HG02642 (cell line): Measurements from ENCODE around the gene GPX8.
A peak's percentile ranks its signal among the peaks of the same experiment; 100 is the strongest.

Experiments
- ATAC-seq: cut with Tn5 transposase; IDR thresholded peaks from one replicate; pipeline ENCODE4 v1.9.1; 2021; ENCODE audit warnings: mild to moderate bottlenecking; ENCODE audit not compliant: unreplicated experiment, poor library complexity

Gene GPX8, protein sequence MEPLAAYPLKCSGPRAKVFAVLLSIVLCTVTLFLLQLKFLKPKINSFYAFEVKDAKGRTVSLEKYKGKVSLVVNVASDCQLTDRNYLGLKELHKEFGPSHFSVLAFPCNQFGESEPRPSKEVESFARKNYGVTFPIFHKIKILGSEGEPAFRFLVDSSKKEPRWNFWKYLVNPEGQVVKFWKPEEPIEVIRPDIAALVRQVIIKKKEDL

DNA sequence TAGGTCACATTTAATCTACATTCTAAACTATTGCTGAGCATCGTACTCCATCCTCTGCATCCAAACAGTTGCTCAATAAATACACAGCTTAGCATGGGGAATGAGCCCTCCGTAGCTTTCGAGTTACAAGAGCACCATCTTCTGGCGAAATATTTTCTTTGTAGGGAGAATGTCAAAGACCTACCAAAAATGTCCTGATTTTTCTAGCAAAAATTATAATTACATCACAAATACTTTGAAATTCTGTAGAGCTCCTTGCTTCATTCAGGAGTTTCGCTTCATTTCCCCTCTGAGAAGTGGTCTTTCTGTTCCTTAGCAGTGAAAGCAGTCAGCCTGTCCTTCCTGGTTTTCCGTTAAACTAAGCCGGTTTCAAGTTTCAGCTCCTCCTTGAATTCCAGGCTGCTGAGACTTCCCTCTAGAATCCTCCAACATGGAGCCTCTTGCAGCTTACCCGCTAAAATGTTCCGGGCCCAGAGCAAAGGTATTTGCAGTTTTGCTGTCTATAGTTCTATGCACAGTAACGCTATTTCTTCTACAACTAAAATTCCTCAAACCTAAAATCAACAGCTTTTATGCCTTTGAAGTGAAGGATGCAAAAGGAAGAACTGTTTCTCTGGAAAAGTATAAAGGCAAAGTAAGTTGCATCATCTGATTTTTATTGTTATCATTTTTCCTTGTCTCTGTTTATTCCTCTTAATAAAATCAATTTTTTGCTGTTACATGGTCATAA lies at the start of gene GPX8:
Gene GPX8, plus strand, starts transcription at position 409 of the 730 bp plus-strand sequence. Its CDS starts 22 bp downstream, at position 431.
- ATAC-seq: no peak

DNA sequence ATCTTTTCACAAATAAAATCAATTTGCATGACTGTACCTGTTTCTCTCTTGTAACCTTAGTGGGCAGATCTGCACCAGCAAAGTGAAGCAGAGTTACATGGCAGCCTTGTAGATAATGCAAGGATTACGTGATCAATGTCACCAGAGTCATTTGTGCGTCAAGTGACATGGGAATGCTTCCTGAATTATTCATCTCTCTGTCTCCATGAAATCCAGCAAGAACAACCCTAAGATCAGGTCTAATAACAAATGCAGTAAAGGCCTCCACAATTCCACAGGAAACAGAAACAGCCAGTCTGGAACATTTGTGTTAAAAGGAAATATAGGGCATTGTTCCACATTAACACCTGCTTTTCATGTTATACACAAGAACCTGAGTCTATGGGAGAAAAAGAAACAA lies 49.8 kb upstream of the GPX8 start:
- ATAC-seq: no peak

DNA sequence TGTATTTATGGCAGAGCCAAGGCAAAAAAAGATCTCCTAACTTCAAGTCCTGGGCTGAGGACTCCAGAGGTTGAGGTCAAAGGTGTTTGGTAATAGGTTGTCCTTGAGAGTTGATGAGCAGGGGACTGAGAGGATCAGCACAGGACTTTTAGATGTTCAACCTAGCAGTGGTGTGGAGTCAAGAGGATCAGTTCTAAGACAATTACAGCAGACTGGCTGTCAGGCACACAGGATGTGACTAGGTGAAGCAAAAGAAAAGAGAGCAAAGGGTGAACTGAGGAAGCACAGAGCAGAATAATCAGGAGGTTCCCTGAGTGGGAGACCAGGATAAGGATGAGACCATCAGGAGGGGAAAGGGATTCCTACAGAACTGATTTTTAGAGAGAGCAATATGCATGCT lies 46.6 kb upstream of the GPX8 start:
- ATAC-seq: no peak

DNA sequence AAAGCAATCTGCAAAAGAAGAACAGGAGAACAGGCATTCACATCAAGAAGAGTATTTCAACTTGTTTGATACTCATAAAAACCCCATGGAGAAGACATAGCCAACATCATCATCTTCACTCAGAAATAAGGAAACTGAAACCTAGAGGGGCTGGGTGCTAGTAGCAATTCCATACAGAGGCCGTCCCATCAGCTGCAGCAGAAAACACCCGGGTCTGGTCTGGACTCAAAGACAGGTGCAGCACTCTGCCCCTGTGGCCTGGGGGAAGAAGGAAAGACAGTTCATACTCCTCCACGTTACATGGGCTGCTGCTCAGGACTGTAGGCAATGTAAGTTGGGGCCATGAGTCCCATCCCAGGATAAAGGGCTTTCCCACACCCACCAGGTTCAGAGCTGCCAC lies 45.9 kb upstream of the GPX8 start:
- no peak for ATAC-seq

DNA sequence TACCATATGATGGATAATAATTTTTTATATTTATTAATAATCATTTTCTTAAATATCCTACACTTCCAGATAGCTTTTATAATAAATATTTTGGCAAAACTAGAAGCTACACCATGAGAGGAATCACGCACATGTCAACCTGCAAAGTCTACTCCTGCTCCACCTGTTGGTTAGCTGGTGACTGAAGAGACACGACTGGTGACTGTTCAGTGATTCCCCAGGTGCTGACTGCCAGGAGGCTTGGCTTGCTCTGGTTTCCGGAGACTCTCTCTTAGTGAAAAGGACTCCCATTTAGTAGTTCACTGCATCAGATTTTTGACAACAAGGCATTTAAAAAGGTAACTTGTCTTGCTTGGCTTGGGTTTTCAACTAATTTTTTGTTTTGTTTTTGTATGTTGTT lies 36.6 kb upstream of the GPX8 start:
- no peak for ATAC-seq

DNA sequence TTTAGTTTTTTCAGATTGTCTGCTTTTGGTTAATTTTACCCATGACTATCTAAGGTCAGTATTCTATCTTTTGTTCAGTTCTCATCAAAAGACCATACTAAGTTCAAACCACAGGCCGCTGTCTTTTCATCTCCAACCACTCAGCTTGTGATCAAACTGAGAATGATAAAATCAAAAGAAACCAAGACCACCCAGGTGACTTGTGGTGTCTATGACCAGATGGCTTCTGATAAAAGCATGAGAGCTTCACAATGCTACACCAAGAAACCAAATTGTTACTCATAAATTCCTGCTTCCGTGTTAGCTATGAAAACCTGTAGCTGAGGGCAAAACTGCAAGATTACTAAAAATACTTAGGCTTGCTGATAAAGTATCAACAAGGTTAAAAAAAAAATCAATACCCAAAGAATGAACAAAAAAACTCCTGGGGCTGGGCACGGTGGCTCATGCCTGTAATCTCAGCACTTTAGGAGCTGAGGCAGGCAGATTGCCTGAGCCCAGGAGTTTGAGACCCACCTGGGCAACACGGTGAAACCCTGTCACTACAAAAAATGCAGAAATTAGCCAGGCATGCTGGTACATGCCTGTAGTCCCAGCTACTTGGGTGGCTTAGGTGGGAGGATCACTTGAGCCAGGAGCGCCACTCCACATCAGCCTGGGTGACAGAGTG lies 25.8 kb upstream of the GPX8 start:
- no peak for ATAC-seq

DNA sequence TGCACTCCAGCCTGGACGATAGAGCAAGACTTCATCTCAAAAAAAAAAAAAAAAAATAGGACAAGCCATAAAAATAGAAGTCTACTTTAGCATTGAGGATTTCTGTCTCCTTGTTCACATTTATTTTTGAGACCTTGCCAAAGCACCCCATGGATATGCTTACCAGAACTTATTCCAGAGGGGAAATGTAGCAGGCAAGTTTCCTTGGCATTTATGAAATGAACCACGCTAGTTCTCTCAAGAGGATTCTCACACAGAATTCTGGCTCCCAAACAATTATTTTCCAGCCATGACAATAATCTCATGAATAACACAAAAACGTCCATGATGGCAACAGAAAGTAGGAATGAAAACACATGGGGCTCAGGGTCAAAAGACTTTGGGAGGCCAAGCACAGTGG lies 23.4 kb upstream of the GPX8 start:
- no peak for ATAC-seq

DNA sequence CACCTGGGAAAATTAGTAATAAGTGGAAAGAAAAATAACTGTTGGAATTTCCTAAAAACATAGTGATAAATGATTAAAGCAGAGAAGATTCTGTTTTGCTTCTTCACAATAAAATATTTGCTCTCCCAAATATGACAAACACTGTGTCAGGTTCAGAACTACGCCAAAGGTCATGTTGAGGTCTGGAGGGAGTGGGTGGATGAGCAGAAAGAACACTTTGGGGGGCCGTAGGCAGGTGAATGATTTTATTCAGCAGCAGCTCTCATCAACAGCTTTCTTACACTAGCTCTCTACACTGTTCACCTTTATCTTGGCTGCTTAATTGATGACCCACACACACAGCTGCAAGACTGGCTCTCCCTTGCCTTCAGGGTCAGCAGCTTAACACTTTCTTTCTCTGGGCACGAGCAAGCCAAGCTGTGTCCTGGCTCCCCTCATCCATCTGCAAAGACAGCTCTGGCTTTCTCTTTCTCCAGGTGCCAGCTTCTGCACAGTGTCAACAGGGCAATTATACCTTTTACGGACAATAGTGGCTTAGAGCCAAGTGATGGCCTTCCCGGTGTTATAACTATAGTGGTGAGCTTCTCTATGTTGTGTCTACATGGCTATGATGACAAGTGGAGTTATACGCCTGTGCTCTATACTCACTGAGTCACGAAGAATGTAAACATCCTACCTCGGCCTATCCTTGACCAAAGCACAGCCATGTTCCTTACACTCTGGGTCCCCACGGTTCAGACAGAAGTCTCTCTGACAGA lies 18.9 kb upstream of the GPX8 start:
- no peak for ATAC-seq

DNA sequence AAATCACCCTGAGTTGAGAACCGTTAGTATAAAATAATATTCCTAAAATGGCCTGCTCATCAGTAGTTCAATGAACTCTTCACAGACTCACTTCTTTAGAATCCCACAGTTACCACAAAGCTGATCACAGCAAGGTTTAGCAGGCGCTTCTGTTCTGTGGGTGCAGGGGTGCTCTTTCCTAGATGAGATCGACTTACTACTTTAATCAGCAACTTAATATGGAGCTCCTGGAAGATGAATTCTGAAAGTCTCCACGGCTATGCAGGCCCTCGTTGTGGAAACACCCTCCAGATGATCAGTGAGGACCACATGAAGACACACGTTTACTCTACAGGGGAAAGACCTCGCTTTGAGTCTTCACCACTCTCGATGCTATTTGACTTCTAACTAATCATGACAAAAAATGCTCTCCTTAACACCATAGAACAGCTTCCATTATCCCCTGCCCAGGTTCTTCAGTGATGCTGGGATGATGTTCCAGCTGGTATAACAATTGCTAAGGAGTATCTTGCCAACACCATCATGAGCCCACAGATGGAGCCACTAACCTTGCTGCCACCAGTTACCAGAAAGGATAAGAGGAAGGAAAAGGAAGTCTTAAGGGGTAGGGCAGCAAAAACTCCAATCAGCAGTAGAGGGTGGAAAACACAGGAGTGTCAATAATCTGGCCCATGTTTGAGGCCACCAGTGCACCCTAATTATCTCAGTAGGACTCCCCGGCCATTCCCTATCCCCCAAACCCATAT lies 17.9 kb upstream of the GPX8 start:
- ATAC-seq: no peak

DNA sequence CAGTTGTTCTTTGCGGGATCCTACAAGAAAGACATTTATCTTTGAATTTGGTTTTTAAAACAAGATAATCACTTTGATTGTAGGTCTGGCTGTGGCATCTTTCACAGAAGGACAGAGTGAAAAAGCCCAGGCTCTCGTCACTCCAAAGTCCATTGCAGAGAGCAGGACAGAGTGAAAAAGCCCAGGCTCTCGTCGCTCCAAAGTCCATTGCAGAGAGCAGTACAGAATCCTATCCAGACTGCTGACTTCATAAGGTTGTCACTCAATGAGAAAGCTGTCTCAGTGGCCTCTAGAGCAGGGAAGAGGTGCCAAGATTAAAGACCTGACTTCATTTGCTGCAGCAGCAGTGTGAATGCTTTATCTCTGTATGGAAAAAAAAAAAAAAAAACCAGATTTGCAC lies 16.3 kb upstream of the GPX8 start:
- no peak for ATAC-seq

DNA sequence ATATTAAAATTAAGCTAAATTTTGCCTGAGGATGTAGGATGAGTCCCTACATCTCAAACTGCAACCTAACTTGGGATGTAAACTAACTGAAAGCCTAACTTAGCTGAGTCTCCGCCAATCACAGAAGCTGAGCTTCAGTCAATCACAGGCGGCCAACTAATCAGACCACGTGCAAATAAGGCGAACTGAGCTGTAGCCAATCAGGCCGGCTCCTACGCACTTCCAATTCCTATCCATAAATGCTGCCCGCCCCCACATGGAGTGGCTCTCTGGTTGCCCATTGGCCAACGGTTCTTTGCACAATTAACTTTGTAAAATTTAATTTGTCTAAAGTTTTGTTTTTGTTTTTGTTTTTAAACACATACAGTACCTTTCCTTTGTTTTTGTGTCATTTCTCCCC lies 13.9 kb upstream of the GPX8 start:
- no peak for ATAC-seq

DNA sequence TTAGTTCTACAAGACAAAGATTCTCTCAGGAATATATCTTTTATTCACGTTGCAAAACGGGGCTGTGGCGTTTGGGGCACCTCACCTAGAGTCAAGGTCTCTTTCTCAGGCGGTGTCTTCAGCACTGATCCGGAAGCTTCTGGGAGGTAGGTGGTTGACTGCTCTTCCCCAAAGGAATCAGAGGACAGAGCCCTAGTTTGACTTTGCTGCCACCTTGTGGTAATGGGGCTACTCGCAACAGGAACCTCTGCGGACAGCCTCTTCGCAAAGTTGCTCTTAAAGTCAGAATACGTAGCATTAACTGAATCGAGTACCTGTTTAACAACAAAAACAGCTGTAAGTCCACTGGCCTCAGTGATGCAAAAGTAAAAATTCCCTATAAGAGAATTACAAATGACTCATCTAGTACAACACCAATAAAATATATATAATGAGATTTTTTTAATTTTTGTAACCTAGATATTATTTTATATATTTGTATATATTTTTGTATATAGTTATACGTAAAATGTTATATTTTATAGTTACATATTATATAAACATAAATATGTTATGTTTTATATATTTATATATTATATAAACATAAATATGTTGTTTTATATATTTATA lies 13.3 kb upstream of the GPX8 start:
- peak; percentile 85 for ATAC-seq

DNA sequence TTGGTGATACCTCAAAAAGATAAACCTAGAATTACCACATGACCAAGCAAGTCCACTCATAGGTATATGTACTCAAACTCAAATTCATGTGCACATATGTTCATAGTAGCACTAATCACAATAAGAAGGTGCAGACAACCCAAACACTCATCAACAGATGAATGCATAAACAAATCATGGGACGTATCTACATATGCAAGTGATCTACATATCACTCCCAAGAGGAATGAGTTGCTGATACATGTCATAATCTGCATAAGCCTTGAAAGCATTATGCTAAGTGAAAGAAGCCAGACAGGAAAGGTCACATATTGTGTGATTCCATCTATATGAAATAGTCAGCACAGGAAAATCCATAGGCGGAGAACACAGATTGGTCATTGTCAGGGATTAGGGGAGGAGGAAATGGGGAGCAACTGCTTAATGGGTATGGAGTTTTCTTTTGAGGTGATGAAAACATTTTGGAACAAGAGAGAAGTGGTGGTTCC lies 10.6 kb upstream of the GPX8 start:
- ATAC-seq: no peak

DNA sequence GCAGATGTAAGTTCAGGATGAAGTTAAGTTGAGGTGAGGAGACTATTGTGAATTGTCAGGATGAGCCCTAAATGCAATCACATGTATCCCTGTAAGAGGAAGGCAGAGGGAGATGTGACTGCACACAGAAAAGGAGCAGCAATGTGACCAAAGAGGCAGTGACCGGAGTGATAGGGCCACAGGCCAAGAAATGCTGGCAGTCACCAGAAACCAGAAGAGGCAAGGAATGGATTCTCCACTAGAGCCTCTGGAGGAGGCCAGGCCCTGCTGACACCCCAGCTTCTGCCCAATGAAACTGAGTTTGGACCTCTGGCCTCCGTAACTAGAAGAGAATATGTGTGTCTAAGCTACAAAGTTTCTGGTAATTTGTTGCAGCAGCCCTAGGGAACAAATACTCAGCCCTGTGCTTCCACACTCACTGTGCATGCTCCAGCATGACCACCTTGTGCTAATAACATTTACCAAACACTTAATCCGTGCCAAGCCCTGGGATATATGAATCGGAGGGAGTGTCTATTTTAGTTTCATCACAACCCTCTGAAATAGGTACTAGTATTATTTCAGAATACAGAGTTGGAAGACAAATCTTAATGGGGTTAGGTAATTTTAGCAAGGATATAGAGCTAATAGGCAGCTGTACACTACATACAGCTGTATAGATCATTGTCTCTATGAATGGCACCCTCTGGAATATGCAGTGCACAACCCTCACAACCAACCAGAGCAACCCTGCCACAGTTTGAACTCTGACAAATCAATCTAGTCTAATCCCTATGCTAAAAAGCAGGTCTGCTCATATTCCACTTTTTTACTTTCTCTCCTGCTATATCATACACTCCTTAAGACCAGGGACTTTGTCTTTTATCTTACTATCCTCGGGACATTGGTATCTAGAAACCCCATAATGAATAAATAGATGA lies 7.8 kb upstream of the GPX8 start:
- ATAC-seq: no peak

DNA sequence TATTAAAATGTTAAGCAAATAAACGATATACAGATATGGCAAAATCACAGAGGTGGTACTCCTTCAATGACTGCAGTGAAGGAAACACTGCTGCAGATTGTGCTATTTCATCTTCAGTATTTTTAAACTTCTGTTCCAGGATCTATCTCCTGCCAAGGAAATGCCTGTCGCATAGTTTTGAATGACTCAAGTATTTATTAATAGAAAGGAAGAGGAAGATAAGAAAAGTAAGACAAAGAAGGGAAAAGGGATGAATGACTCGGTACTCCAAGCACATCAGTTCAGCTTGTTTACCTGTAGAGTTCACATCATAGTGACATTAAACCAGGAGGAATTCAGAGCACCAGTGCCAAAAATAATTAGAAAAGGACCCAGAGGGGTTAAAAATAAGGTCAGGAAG lies 5.1 kb upstream of the GPX8 start:
- no peak for ATAC-seq

DNA sequence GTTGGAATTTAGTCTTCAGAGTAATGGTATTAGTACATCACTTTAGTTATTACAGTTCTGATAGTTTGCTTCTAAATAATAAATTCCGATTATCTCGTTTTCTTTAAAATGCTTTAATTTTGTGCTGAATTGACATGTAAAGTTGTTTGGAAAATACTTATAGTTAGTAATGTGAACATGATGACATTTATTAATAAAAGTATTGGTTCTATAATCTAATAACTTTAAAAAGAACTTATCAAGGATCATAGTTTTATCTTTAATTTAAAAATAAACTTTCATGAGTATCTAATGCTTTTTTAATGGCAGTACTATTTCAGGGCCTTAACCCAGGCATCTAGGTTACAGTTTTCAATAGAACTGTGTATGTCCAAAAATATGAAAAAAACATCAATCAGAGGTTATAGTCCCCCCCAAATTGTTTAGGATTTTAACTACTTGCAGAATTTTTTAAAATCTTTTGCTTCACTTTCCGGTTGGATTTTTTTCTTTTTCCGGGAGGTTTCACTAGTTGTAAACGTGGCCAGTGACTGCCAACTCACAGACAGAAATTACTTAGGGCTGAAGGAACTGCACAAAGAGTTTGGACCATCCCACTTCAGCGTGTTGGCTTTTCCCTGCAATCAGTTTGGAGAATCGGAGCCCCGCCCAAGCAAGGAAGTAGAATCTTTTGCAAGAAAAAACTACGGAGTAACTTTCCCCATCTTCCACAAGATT lies 680 bp downstream of the GPX8 start:
- no peak for ATAC-seq

DNA sequence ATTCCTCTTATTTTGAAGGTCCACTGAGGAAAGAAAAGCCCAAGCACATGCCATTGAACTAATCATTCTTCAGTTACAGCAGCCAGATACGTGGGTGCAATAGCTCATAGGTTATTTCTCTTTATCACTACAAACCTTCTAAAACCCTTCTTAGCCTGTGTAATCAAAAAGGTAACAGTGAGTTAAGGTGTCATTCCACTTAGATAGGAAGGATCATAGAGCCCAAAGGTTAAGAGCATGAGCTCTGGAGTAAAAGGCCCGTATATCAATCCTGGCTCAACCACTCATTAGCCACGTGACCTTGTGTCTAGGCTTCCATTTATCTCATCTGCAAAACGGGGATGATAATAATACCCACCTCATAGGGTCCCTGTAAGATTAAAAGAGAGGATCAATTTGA lies 2.7 kb downstream of the GPX8 start:
- no peak for ATAC-seq

DNA sequence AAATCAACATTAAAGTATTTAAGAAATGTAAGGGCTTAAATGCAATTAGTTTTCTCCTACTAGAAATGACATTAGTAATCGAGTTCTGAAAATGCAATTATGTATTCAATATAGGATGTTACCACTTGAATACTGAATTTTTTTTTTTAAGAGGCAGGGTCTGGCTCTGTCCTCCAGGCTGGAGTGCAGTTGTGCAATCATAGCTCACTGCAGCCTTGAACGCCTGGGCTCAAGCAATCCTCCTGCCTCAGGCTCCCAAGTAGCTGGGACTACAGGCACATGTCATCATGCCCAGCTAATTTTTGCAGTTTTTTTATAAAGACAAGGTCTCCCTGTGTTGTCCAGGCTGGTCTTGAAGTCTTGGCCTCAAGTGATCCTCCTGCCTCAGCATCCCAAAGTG lies 11.5 kb downstream of the GPX8 start:
- no peak for ATAC-seq
